ENCODE measurements around the gene RASA3.

Gene RASA3

GRCh38 chr13:114157869-114158495, 25.6 kb upstream of the RASA3 start:
- Mint-ChIP-seq H3K36me3 (ENCODE audit: low read depth) (no peaks in the 10 kb centered on the region), H3K27me3 (ENCODE audit: low read depth, poor library complexity) (peaks cover 23% of the 10 kb centered on the region), H3K27ac (no peak overlapping the region), H3K4me3 (no peak overlapping the region), H3K9me3 (no peaks in the 10 kb centered on the region), H3K4me1 (peaks cover 33% of the 10 kb centered on the region)
- no peak for TF ChIP-seq CTCF (IDR thresholded peaks at IDR 0.05)
- DNase-seq, result no peak

GRCh38 chr13:114155926-114156883, 23.8 kb upstream of the RASA3 start:
- Mint-ChIP-seq H3K4me1 (peaks cover 17% of the 10 kb centered on the region), H3K4me3 (no peak overlapping the region), H3K27ac (no peak overlapping the region), H3K36me3 (ENCODE audit: low read depth) (no peaks in the 10 kb centered on the region), H3K27me3 (ENCODE audit: low read depth, poor library complexity) (peaks cover 26% of the 10 kb centered on the region), H3K9me3 (no peaks in the 10 kb centered on the region)
- no peak for DNase-seq
- no peak for TF ChIP-seq CTCF (IDR thresholded peaks at IDR 0.05)

- Mint-ChIP-seq H3K36me3 (ENCODE audit: low read depth) (no peaks in the 10 kb centered on the region), H3K4me3 (no peak overlapping the region), H3K27me3 (ENCODE audit: low read depth, poor library complexity) (peaks cover 18% of the 10 kb centered on the region), H3K27ac (no peak overlapping the region), H3K9me3 (no peaks in the 10 kb centered on the region), H3K4me1 (peaks cover 17% of the 10 kb centered on the region)
- TF ChIP-seq CTCF (IDR thresholded peaks at IDR 0.05), result no peak
- no peak for DNase-seq
These were observed 22.9 kb upstream of the RASA3 start for GRCh38 chr13:114155320-114155719.

GRCh38 chr13:114154476-114154875, 22.1 kb upstream of the RASA3 start:
- Mint-ChIP-seq H3K9me3 (no peaks in the 10 kb centered on the region), H3K4me3 (no peak overlapping the region), H3K27ac (no peak overlapping the region), H3K27me3 (ENCODE audit: low read depth, poor library complexity) (peaks cover 14% of the 10 kb centered on the region), H3K36me3 (ENCODE audit: low read depth) (no peaks in the 10 kb centered on the region), H3K4me1 (peaks cover 17% of the 10 kb centered on the region)
- no peak for DNase-seq
- TF ChIP-seq CTCF (IDR thresholded peaks at IDR 0.05), result no peak

GRCh38 chr13:114153485-114154080, 21.2 kb upstream of the RASA3 start:
- no peak for DNase-seq
- Mint-ChIP-seq H3K4me1 (peaks cover 17% of the 10 kb centered on the region), H3K27me3 (ENCODE audit: low read depth, poor library complexity) (peaks cover 12% of the 10 kb centered on the region), H3K27ac (no peak overlapping the region), H3K36me3 (ENCODE audit: low read depth) (no peaks in the 10 kb centered on the region), H3K4me3 (no peak overlapping the region), H3K9me3 (no peaks in the 10 kb centered on the region)
- TF ChIP-seq CTCF (IDR thresholded peaks at IDR 0.05), result no peak
